Naive thymus-derived CD8-positive, alpha-beta T cell (primary cell): ENCODE measurements around the gene ECM1. TPM values are rescaled to one million over a fixed set of nuclear protein-coding genes. Genes with fewer than 3 reads are reported as not detected.

Experiments
- ATAC-seq, 2 donors: fragments of 150-1000 bp; cut with Tn5 transposase in 1 of 2; sonication (Bioruptor Pico), chemical (Tn5 transposase) in 1 of 2; 1 replicate in 1 of 2; 2 replicates in 1 of 2; pipeline ENCODE4 v1.10.0; 2021; ENCODE audit warnings: mild to moderate bottlenecking in 2 of 2, moderate library complexity in 2 of 2
- POLR2A ChIA-PET: fragments of 350-600 bp; sonication (Branson Sonifier 250); formaldehyde crosslinking; loops from one replicate; lab custom pipeline; 2021; ENCODE audit warnings: antibody characterized with exemption; lab: Charles Lee
- DNase-seq, 10 donors: peaks; one replicate each; pipeline versions ENCODE4 v3.0.0 to v3.0.0-alpha.2; 2020 to 2022
- H3K27ac Mint-ChIP-seq, 10 donors: one replicate each; pipeline ENCODE4 v1.8.0; 2020 to 2022; ENCODE audit warnings: mild to moderate bottlenecking in 10 of 10, mixed read lengths in 10 of 10, moderate library complexity in 4 of 10, inconsistent platforms in 1 of 10
- H3K27me3 Mint-ChIP-seq, 5 donors: one replicate each; pipeline ENCODE4 v1.8.0; 2021 to 2022; ENCODE audit warnings: mixed read lengths in 5 of 5
- H3K36me3 Mint-ChIP-seq, 3 donors: one replicate each; pipeline ENCODE4 v1.8.0; 2020 to 2022; ENCODE audit warnings: mixed read lengths in 3 of 3, mild to moderate bottlenecking in 2 of 3, inconsistent platforms in 1 of 3
- H3K4me1 Mint-ChIP-seq, 4 donors: one replicate each; pipeline ENCODE4 v1.8.0; 2021 to 2022; ENCODE audit warnings: mixed read lengths in 4 of 4
- H3K4me3 Mint-ChIP-seq, 10 donors: one replicate each; pipeline ENCODE4 v1.8.0; 2020 to 2022; ENCODE audit warnings: mild to moderate bottlenecking in 10 of 10, mixed read lengths in 10 of 10, moderate library complexity in 6 of 10, inconsistent platforms in 1 of 10
- H3K9me3 Mint-ChIP-seq, 9 donors: one replicate each; pipeline ENCODE4 v1.8.0; 2020 to 2022; ENCODE audit warnings: mixed read lengths in 9 of 9, mild to moderate bottlenecking in 3 of 9, inconsistent platforms in 1 of 9, moderate library complexity in 1 of 9
- polyA plus RNA-seq, 3 donors: library from polyadenylated mRNA; unstranded; fragments of 300-500 nt; fragmentation: Illumina TruSeq; gene quantifications; one replicate each; pipeline ENCODE4 v1.2.3, GENCODE V29; 2021
- total RNA-seq, 8 experiments: library from RNA in 2 of 8; stranded (reverse) in 2 of 8; gene quantifications; one replicate each; pipeline ENCODE4 v1.2.3 and lab custom pipeline; 2021 to 2026

ECM1 gene
- total and polyA plus RNA-seq, 5 experiments from 2014 or later = 0.17 to 1.6 (median 1.5) TPM; not detected in 2

GRCh38 chr1:150549496-150550221 lies 41.8 kb downstream of the ECM1 start:
- Mint-ChIP-seq H3K4me3 (peak overlapping the region; percentile 66 to 89 (median 81)), H3K4me1 (peaks cover 7 to 30% (median 24%) of the 10 kb centered on the region in 4 donors), H3K27me3 (peaks cover 13 to 38% (median 17%) of the 10 kb centered on the region in 5 donors), H3K36me3 (no peaks in the 10 kb centered on the region), H3K27ac (peak overlapping the region in 5 of 10 donors; percentile 18 to 81 (median 59)), H3K9me3 (no peaks in the 10 kb centered on the region)
- DNase-seq (no peak), ATAC-seq (no peak)
- POLR2A ChIA-PET = interaction anchor here (0.6 to 5.5 kb wide), 2 partner anchors 10 to 11 kb away, joined by 5 to 28 read pairs; no protein-coding TSS in a partner anchor

GRCh38 chr1:150550222-150551050 lies 42.5 kb downstream of the ECM1 start:
- H3K9me3 Mint-ChIP-seq = no peaks in the 10 kb centered on the region
- H3K36me3 Mint-ChIP-seq = no peaks in the 10 kb centered on the region
- DNase-seq (no peak), ATAC-seq (no peak)
- H3K27ac Mint-ChIP-seq = no peak overlapping the region
- peak overlapping the region in 7 of 10 donors; percentile 22 to 84 (median 55) for H3K4me3 Mint-ChIP-seq
- peaks cover 7 to 30% (median 24%) of the 10 kb centered on the region in 4 donors for H3K4me1 Mint-ChIP-seq
- POLR2A ChIA-PET = interaction anchor here (0.6 to 5.5 kb wide), 3 partner anchors 10 to 24 kb away, joined by 3 to 28 read pairs (median 5); no protein-coding TSS in a partner anchor
- peaks cover 11 to 33% (median 16%) of the 10 kb centered on the region in 5 donors for H3K27me3 Mint-ChIP-seq

- peak overlapping the region in 2 of 10 donors; percentile 53 to 77 for H3K27ac Mint-ChIP-seq
Observed at GRCh38 chr1:150551051-150551783, 43.3 kb downstream of the ECM1 start.

GRCh38 chr1:150551784-150552127 lies 43.8 kb downstream of the ECM1 start:
- ATAC-seq = no peak
- Mint-ChIP-seq H3K27ac (peak overlapping the region in 1 of 10 donors; percentile 53), H3K27me3 (peaks cover 5 to 21% (median 9%) of the 10 kb centered on the region in 5 donors), H3K4me1 (peaks cover 7 to 30% (median 24%) of the 10 kb centered on the region in 4 donors), H3K36me3 (no peaks in the 10 kb centered on the region), H3K9me3 (no peaks in the 10 kb centered on the region), H3K4me3 (peak overlapping the region in 1 of 10 donors; percentile 48)
- DNase-seq = no peak
- POLR2A ChIA-PET = interaction anchor here (1.2 kb wide), 1 partner anchor 77 kb away, joined by 3 read pairs; the partner anchor contains the start of gene ENSA

More at GRCh38 chr1:150551051-150551783, 43.3 kb downstream of the ECM1 start:
- POLR2A ChIA-PET = interaction anchor here (0.6 to 5.5 kb wide), 5 partner anchors 9 to 388 kb away, joined by 3 to 28 read pairs (median 5); partner anchors contain the start of gene ENSA
- no peaks in the 10 kb centered on the region for H3K9me3 Mint-ChIP-seq
- no peaks in the 10 kb centered on the region for H3K36me3 Mint-ChIP-seq
- peak overlapping the region in 4 of 10 donors; percentile 16 to 48 (median 32) for H3K4me3 Mint-ChIP-seq
- DNase-seq (peak in 1 of 10 donors; percentile 16), ATAC-seq (peak in 1 of 2 donors; percentile 53)
- peaks cover 9 to 27% (median 12%) of the 10 kb centered on the region in 5 donors for H3K27me3 Mint-ChIP-seq
- H3K4me1 Mint-ChIP-seq = peaks cover 7 to 30% (median 24%) of the 10 kb centered on the region in 4 donors

GRCh38 chr1:150552128-150552910 lies 44.4 kb downstream of the ECM1 start:
- ATAC-seq = no peak
- Mint-ChIP-seq H3K27me3 (peaks cover 5 to 18% (median 7%) of the 10 kb centered on the region in 5 donors), H3K4me3 (peak overlapping the region in 3 of 10 donors; percentile 18 to 56 (median 28)), H3K27ac (peak overlapping the region in 1 of 10 donors; percentile 40), H3K4me1 (peaks cover 7 to 30% (median 24%) of the 10 kb centered on the region in 4 donors), H3K36me3 (no peaks in the 10 kb centered on the region), H3K9me3 (no peaks in the 10 kb centered on the region)
- DNase-seq = no peak
- POLR2A ChIA-PET = interaction anchor here (1.2 kb wide), 1 partner anchor 77 kb away, joined by 3 read pairs; the partner anchor contains the start of gene ENSA

- Mint-ChIP-seq H3K27ac (peak overlapping the region in 1 of 10 donors; percentile 40), H3K27me3 (peaks cover 5 to 15% (median 7%) of the 10 kb centered on the region in 5 donors), H3K9me3 (no peaks in the 10 kb centered on the region), H3K4me1 (peaks cover 7 to 30% (median 24%) of the 10 kb centered on the region in 4 donors), H3K4me3 (peak overlapping the region in 3 of 10 donors; percentile 18 to 56 (median 28)), H3K36me3 (no peaks in the 10 kb centered on the region)
- no peak for ATAC-seq
- no peak for DNase-seq
- POLR2A ChIA-PET = interaction anchor here (1.0 kb wide), 1 partner anchor 75 kb away, joined by 3 read pairs; no protein-coding TSS in a partner anchor
Observed at GRCh38 chr1:150552911-150553289, 45.0 kb downstream of the ECM1 start.

- DNase-seq (peak in 1 of 10 donors; percentile 60), ATAC-seq (no peak)
- no peak overlapping the region for H3K4me3 Mint-ChIP-seq
- H3K36me3 Mint-ChIP-seq = no peaks in the 10 kb centered on the region
- H3K27ac Mint-ChIP-seq = no peak overlapping the region
- H3K27me3 Mint-ChIP-seq = peaks cover 3 to 10% (median 5%) of the 10 kb centered on the region in 5 donors
- POLR2A ChIA-PET = interaction anchor here (0.8 to 1.6 kb wide), 3 partner anchors 68 to 76 kb away, joined by 3 to 5 read pairs (median 3); partner anchors contain the start of gene ENSA
- no peaks in the 10 kb centered on the region for H3K9me3 Mint-ChIP-seq
- peaks cover 7 to 28% (median 21%) of the 10 kb centered on the region in 4 donors for H3K4me1 Mint-ChIP-seq
Observed at GRCh38 chr1:150553392-150554085, 45.6 kb downstream of the ECM1 start.

- Mint-ChIP-seq H3K9me3 (no peaks in the 10 kb centered on the region), H3K4me3 (no peak overlapping the region), H3K27me3 (peaks cover 2 to 10% (median 5%) of the 10 kb centered on the region in 5 donors), H3K4me1 (peaks cover 7 to 28% (median 20%) of the 10 kb centered on the region in 4 donors), H3K36me3 (no peaks in the 10 kb centered on the region), H3K27ac (no peak overlapping the region)
- DNase-seq (no peak), ATAC-seq (no peak)
- POLR2A ChIA-PET = interaction anchor here (0.8 to 1.6 kb wide), 3 partner anchors 67 to 75 kb away, joined by 3 to 5 read pairs (median 3); partner anchors contain the start of gene ENSA
Observed at GRCh38 chr1:150554086-150554452, 46.2 kb downstream of the ECM1 start.

GRCh38 chr1:150555198-150555970 lies 47.5 kb downstream of the ECM1 start:
- DNase-seq = peak in 1 of 10 donors; percentile 49
- H3K27me3 Mint-ChIP-seq = peaks cover 0 to 2% (median 0%) of the 10 kb centered on the region in 5 donors
- POLR2A ChIA-PET = interaction anchor here (0.6 to 16.2 kb wide), 2 partner anchors 22 to 444 kb away, joined by 3 to 1195 read pairs; partner anchors contain the start of gene MCL1

More at GRCh38 chr1:150555198-150555970, 47.5 kb downstream of the ECM1 start:
- Mint-ChIP-seq H3K4me1 (peaks cover 6 to 29% (median 23%) of the 10 kb centered on the region in 4 donors), H3K27ac (peak overlapping the region in 1 of 10 donors; percentile 44), H3K4me3 (no peak overlapping the region), H3K9me3 (no peaks in the 10 kb centered on the region), H3K36me3 (no peaks in the 10 kb centered on the region)
- ATAC-seq = no peak
